H9 (cell line): Measurements from ENCODE around the gene ASCC2. TPM values are rescaled to one million over a fixed set of nuclear protein-coding genes. Genes with fewer than 3 reads are reported as not detected.

Experiments
- DNase-seq: peaks from one replicate; pipeline ENCODE4 v3.0.0-alpha.2; 2017
- H2AFZ ChIP-seq: one replicate; pipeline ENCODE4 v1.6.1; 2013; ENCODE audit warnings: mild to moderate bottlenecking, low read length, control low read depth, moderate library complexity
- H2AK5ac ChIP-seq: 2 replicates; pipeline ENCODE4 v1.6.1; 2013; ENCODE audit warnings: low read length, control low read depth, mixed read lengths; ENCODE audit not compliant: insufficient read length
- H2BK120ac ChIP-seq: one replicate; pipeline ENCODE4 v1.6.1; 2013; ENCODE audit warnings: low read depth, mild to moderate bottlenecking, low read length, control low read depth, inconsistent platforms; ENCODE audit not compliant: poor library complexity, severe bottlenecking
- H2BK12ac ChIP-seq: 2 replicates; pipeline ENCODE4 v1.6.1; 2013; ENCODE audit warnings: low read length, control low read depth, mixed read lengths, low read depth; ENCODE audit not compliant: insufficient read length
- H2BK15ac ChIP-seq: 2 replicates; pipeline ENCODE4 v1.6.1; 2013; ENCODE audit warnings: low read depth, low read length, control low read depth
- H2BK20ac ChIP-seq: one replicate; pipeline ENCODE4 v1.6.1; 2013; ENCODE audit warnings: low read depth, mild to moderate bottlenecking, low read length, control low read depth, inconsistent platforms; ENCODE audit not compliant: poor library complexity, severe bottlenecking
- H2BK5ac ChIP-seq: 2 replicates; pipeline ENCODE4 v1.6.1; 2013; ENCODE audit warnings: low read length, control low read depth, mixed read lengths; ENCODE audit not compliant: insufficient read length
- H3K14ac ChIP-seq: 2 replicates; pipeline ENCODE4 v1.6.1; 2013; ENCODE audit warnings: low read length, control low read depth; ENCODE audit not compliant: insufficient read depth
- H3K18ac ChIP-seq: 2 replicates; pipeline ENCODE4 v1.6.1; 2013; ENCODE audit warnings: low read depth, mild to moderate bottlenecking, mixed read lengths, low read length, control low read depth; ENCODE audit not compliant: insufficient read length
- H3K23ac ChIP-seq: 2 replicates; pipeline ENCODE4 v1.6.1; 2013; ENCODE audit warnings: low read length, control low read depth, mixed read lengths, low read depth; ENCODE audit not compliant: insufficient read length
- H3K23me2 ChIP-seq: 2 replicates; pipeline ENCODE4 v1.6.1; 2013; ENCODE audit warnings: low read depth, mild to moderate bottlenecking, mixed read lengths, low read length, control low read depth; ENCODE audit not compliant: insufficient read length, poor library complexity, severe bottlenecking
- H3K27ac ChIP-seq: 2 replicates; pipeline ENCODE4 v1.5.1; 2013; ENCODE audit warnings: low read length, control low read depth, mixed read lengths, low read depth; ENCODE audit not compliant: insufficient read length
- H3K27me3 ChIP-seq: 2 replicates; pipeline ENCODE4 v1.6.1; 2013; ENCODE audit warnings: low read length, control low read depth, inconsistent platforms; ENCODE audit not compliant: insufficient read depth
- H3K4ac ChIP-seq: 2 replicates; pipeline ENCODE4 v1.6.1; 2013; ENCODE audit warnings: low read depth, mild to moderate bottlenecking, control low read depth, inconsistent platforms, low read length, moderate library complexity
- H3K4me1 ChIP-seq: 2 replicates; pipeline ENCODE4 v1.6.1; 2013; ENCODE audit warnings: low read length, control low read depth, inconsistent platforms; ENCODE audit not compliant: insufficient read depth
- H3K4me2 ChIP-seq: 2 replicates; pipeline ENCODE4 v1.6.1; 2013; ENCODE audit warnings: low read length, control low read depth, mixed read lengths; ENCODE audit not compliant: insufficient read length, insufficient read depth
- H3K56ac ChIP-seq: 2 replicates; pipeline ENCODE4 v1.6.1; 2013; ENCODE audit warnings: low read depth, mild to moderate bottlenecking, mixed read lengths, low read length, control low read depth; ENCODE audit not compliant: insufficient read length
- H3K79me1 ChIP-seq: 2 replicates; pipeline ENCODE4 v1.6.1; 2013; ENCODE audit warnings: low read depth, mild to moderate bottlenecking, moderate library complexity, low read length, control low read depth, inconsistent platforms; ENCODE audit not compliant: insufficient read depth, poor library complexity, severe bottlenecking
- H3K79me2 ChIP-seq: 2 replicates; pipeline ENCODE4 v1.6.1; 2013; ENCODE audit warnings: low read length, control low read depth, inconsistent platforms; ENCODE audit not compliant: insufficient read depth
- H3K9ac ChIP-seq: 2 replicates; pipeline ENCODE4 v1.6.1; 2013; ENCODE audit warnings: low read length, control low read depth, mixed read lengths; ENCODE audit not compliant: insufficient read length; ENCODE audit errors: extremely low read depth
- H3K9me3 ChIP-seq: one replicate; pipeline ENCODE4 v1.6.1; 2013; ENCODE audit warnings: low read depth, low read length, inconsistent platforms; ENCODE audit not compliant: control insufficient read depth
- H3T11ph ChIP-seq: one replicate; pipeline ENCODE4 v1.6.1; 2013; ENCODE audit warnings: mild to moderate bottlenecking, low read length, control low read depth, inconsistent platforms
- H4K20me1 ChIP-seq: one replicate; pipeline ENCODE4 v1.6.1; 2013; ENCODE audit not compliant: control insufficient read depth, insufficient read length, insufficient read depth
- H4K5ac ChIP-seq: 2 replicates; pipeline ENCODE4 v1.6.1; 2013; ENCODE audit warnings: low read depth, mild to moderate bottlenecking, mixed read lengths, low read length, control low read depth; ENCODE audit not compliant: insufficient read length
- H4K8ac ChIP-seq: replicated peaks from 2 replicates; pipeline ENCODE4 v1.6.1; 2013; ENCODE audit warnings: low read length, control low read depth, mixed read lengths, low read depth; ENCODE audit not compliant: insufficient read length
- H4K91ac ChIP-seq: 2 replicates; pipeline ENCODE4 v1.6.1; 2013; ENCODE audit warnings: low read depth, mild to moderate bottlenecking, moderate library complexity, mixed read lengths, low read length, control low read depth; ENCODE audit not compliant: insufficient read length
- H3K27ac Mint-ChIP-seq, 3 experiments: 2 replicates in 2 of 3; 3 replicates in 1 of 3; pipeline ENCODE4 v1.8.0; 2020 to 2021; ENCODE audit warnings: mixed read lengths in 3 of 3, mild to moderate bottlenecking in 1 of 3, moderate library complexity in 1 of 3
- H3K27me3 Mint-ChIP-seq: 2 replicates; pipeline ENCODE4 v1.8.0; 2021; ENCODE audit warnings: low read depth, mild to moderate bottlenecking, moderate library complexity, mixed read lengths
- H3K36me3 Mint-ChIP-seq, 3 experiments: 2 replicates in 2 of 3; 3 replicates in 1 of 3; pipeline ENCODE4 v1.8.0; 2020 to 2021; ENCODE audit warnings: low read depth in 3 of 3, mixed read lengths in 3 of 3; ENCODE audit not compliant: insufficient read depth in 1 of 3
- H3K4me1 Mint-ChIP-seq, 2 experiments: 2 replicates each; pipeline ENCODE4 v1.8.0; 2020; ENCODE audit warnings: mixed read lengths in 2 of 2
- H3K4me3 Mint-ChIP-seq, 2 experiments: 2 replicates in 1 of 2; 3 replicates in 1 of 2; pipeline ENCODE4 v1.8.0; 2020 to 2021; ENCODE audit warnings: mild to moderate bottlenecking in 2 of 2, mixed read lengths in 2 of 2, moderate library complexity in 1 of 2
- H3K9me3 Mint-ChIP-seq, 2 experiments: 2 replicates in 1 of 2; 3 replicates in 1 of 2; pipeline ENCODE4 v1.8.0; 2020; ENCODE audit warnings: mild to moderate bottlenecking in 2 of 2, mixed read lengths in 2 of 2, moderate library complexity in 1 of 2
- WGBS: extraction: QIAGEN DNeasy Blood & Tissue Kit; methylation state at CpG from one replicate; pipeline ENCODE4 v1.1.7; 2013; ENCODE audit warnings: missing lambda C conversion rate, low lambda C conversion rate, mixed read lengths; ENCODE audit not compliant: insufficient read length; ENCODE audit errors: extremely low coverage; 5-methylcytosine and 5-hydroxymethylcytosine counted together
- total RNA-seq: library from RNA; stranded (reverse); gene quantifications from 2 replicates; pipeline ENCODE4 v1.2.1, GENCODE V29; 2021
- TF ChIP-seq, protein P1 (sequence below): fragments of 200-600 bp; sonication (generic); conservative IDR thresholded peaks from 3 replicates; pipeline ENCODE4 v1.8.0; 2021; ENCODE audit warnings: antibody characterized with exemption, mild to moderate bottlenecking

The ASCC2 gene
- total RNA-seq, 1 experiment from 2014 or later, result 48.2 TPM

DNA sequence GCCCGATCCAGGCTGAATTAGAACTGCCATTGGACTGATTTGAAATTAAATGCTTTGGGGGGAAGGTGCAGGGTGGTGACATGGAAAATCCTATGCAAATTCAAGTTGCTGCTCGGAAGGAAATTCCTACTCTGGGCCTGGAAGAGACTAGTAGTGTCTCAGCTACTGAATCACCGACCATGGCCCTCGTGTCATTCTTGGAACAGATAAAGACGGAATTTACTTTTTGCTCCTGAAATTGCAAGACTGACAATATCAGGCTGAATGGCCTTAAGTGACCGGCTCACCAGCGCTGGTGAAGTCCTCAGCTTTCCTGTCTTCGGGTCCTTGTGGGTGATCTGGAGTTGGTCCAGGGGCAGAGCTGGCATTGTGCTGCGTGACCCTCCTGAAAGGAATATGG lies 6.1 kb downstream of the ASCC2 start:
- Histone ChIP-seq H3K4me2 (no peak overlapping the region), H3K79me2 (no peaks in the 10 kb centered on the region), H3K4ac (no peak overlapping the region), H4K91ac (no peak overlapping the region), H3T11ph (no peak overlapping the region), H3K9ac (no peak overlapping the region), H2AK5ac (no peak overlapping the region), H3K18ac (no peak overlapping the region), H4K8ac (no peak overlapping the region), H3K79me1 (no peaks in the 10 kb centered on the region), H3K56ac (no peak overlapping the region), H4K5ac (no peak overlapping the region), H2BK20ac (no peak overlapping the region), H2AFZ (no peak overlapping the region), H2BK5ac (no peak overlapping the region), H3K9me3 (no peaks in the 10 kb centered on the region), H2BK12ac (no peak overlapping the region), H4K20me1 (peaks cover 3% of the 10 kb centered on the region), H3K27me3 (no peaks in the 10 kb centered on the region), H3K23me2 (no peaks in the 10 kb centered on the region), H2BK120ac (no peak overlapping the region), H3K14ac (no peak overlapping the region), H3K23ac (no peak overlapping the region), H2BK15ac (no peak overlapping the region), H3K4me1 (no peaks in the 10 kb centered on the region), H3K27ac (no peak overlapping the region)
- Mint-ChIP-seq H3K9me3 (no peaks in the 10 kb centered on the region), H3K27ac (no peak overlapping the region), H3K4me3 (no peak overlapping the region), H3K27me3 (no peaks in the 10 kb centered on the region), H3K36me3 (peaks cover 0 to 31% (median 18%) of the 10 kb centered on the region in 3 experiments; a peak in 6 of 7 replicates), H3K4me1 (peaks cover 2% of the 10 kb centered on the region in 2 experiments; a peak in 1 of 4 replicates)
- no CpG with 5 or more reads among the region's 9 CpGs for WGBS
- no peak for DNase-seq
- TF ChIP-seq, protein P1, sequence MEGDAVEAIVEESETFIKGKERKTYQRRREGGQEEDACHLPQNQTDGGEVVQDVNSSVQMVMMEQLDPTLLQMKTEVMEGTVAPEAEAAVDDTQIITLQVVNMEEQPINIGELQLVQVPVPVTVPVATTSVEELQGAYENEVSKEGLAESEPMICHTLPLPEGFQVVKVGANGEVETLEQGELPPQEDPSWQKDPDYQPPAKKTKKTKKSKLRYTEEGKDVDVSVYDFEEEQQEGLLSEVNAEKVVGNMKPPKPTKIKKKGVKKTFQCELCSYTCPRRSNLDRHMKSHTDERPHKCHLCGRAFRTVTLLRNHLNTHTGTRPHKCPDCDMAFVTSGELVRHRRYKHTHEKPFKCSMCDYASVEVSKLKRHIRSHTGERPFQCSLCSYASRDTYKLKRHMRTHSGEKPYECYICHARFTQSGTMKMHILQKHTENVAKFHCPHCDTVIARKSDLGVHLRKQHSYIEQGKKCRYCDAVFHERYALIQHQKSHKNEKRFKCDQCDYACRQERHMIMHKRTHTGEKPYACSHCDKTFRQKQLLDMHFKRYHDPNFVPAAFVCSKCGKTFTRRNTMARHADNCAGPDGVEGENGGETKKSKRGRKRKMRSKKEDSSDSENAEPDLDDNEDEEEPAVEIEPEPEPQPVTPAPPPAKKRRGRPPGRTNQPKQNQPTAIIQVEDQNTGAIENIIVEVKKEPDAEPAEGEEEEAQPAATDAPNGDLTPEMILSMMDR, result no peak
